Stomach (tissue), 4 donors: Measurements from ENCODE around the gene MRPS33.

ENCODE experiments used
- POLR2A ChIP-seq, 4 donors: fragments of 450-650 bp; IDR thresholded peaks; one replicate each; pipeline ENCODE4 v1.6.1; 2016; ENCODE audit warnings: antibody characterized with exemption in 4 of 4, control low read depth in 2 of 4, mild to moderate bottlenecking in 1 of 4, moderate library complexity in 1 of 4
- TF ChIP-seq, protein P1 (sequence below), 7 experiments: fragments of 450-650 bp in 4 of 7; fragments of 200-600 bp in 3 of 7; sonication (generic) in 3 of 7; IDR thresholded peaks; one replicate each; pipeline ENCODE4 v1.5.1; 2016 to 2019; ENCODE audit warnings: antibody characterized with exemption in 7 of 7, control low read depth in 2 of 7, mild to moderate bottlenecking in 1 of 7

DNA sequence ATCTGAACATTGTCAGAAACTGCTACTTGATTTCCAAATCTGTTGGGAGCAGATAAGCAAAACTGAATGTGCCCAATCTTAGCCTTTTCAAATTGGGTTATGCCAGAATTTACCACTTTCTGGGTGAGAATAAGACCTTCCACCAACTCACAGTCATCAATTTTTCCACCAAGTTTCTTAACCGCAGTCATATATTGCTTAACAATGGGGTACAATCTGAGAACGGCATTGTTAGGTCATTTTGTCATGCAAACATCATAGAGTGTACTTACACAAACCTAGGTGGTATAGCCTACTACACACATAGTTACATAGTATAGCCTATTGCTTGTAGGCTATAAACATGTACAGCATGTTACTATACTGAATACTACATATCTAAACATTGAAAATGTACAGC, 16.0 kb downstream of the MRPS33 start:
- TF ChIP-seq POLR2A (IDR thresholded peaks at IDR 0.05): no peak
- TF ChIP-seq, protein P1, sequence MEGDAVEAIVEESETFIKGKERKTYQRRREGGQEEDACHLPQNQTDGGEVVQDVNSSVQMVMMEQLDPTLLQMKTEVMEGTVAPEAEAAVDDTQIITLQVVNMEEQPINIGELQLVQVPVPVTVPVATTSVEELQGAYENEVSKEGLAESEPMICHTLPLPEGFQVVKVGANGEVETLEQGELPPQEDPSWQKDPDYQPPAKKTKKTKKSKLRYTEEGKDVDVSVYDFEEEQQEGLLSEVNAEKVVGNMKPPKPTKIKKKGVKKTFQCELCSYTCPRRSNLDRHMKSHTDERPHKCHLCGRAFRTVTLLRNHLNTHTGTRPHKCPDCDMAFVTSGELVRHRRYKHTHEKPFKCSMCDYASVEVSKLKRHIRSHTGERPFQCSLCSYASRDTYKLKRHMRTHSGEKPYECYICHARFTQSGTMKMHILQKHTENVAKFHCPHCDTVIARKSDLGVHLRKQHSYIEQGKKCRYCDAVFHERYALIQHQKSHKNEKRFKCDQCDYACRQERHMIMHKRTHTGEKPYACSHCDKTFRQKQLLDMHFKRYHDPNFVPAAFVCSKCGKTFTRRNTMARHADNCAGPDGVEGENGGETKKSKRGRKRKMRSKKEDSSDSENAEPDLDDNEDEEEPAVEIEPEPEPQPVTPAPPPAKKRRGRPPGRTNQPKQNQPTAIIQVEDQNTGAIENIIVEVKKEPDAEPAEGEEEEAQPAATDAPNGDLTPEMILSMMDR (IDR thresholded peaks at IDR 0.05): no peak
